Right lung (tissue), 5 donors: ENCODE results near the gene ATP6V1B1. TPM values are rescaled to one million over a fixed set of nuclear protein-coding genes. Genes with fewer than 3 reads are reported as not detected.

Experiments
- DNase-seq, 2 donors: peaks; one replicate each; pipeline ENCODE4 v3.0.0-alpha.2; 2013
- polyA plus RNA-seq, 5 donors: library from polyadenylated mRNA; unstranded; fragments of 120-200 nt; gene quantifications; one replicate each; pipeline versions ENCODE4 v1.2.1 to v1.2.3, GENCODE V29; 2013; ENCODE audit warnings: inconsistent platforms in 1 of 5, low replicate concordance in 1 of 5; ENCODE audit not compliant: insufficient read length in 5 of 5, insufficient read depth in 1 of 5

ATP6V1B1 gene
- polyA plus RNA-seq, 5 donors: 3.0 to 5.8 (median 3.6) TPM

DNA sequence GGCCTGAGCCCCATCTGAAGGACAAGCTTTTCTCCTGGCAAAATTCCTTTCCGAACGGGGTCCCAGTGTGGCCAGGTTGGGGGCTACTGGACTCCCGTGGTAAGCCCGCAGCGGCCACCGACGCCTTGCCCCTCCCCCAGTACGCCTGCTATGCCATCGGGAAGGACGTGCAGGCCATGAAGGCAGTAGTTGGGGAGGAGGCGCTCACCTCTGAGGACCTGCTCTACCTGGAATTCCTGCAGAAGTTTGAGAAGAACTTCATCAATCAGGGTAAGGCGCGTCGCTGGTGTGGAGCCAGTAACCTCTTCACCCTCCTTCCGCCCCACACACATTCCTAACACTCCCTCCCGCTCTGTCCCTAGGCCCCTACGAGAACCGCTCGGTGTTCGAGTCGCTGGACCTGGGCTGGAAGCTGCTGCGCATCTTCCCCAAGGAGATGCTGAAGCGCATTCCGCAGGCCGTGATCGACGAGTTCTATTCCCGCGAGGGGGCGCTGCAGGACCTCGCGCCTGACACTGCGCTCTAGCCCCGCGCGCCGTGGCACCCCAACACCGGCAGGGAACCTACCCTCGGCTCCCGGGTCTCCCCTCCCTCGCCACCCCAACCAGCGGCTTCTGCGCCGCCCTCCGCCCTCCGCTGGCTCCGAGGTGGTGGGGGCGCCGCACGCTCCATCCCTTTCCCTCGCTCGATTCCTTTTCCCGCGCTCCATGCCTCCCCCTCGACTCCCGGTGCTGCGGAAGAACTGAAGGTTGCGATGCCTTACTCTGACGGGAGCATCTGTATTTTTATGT lies 29.1 kb downstream of the ATP6V1B1 start:
- DNase-seq: peak in 1 of 2 donors; percentile 48

DNA sequence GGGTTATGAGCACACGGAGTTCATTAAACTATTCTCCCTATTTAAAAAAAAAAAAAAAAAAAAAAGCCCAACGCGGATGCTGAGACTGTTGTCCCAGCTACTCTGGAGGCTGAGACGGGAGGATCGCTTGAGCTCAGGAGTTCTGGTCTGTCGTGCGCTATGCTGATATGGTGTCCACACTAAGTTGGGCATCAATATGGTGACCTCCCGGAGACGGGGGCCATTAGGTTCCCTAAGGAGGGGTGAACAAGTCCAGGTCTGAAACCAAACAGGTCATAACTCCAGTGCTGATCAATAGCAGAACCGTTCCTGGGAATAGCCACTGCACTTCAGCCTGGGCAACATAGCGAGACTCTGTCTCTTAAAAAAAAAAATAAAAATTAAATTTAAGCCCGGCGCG lies 29.8 kb downstream of the ATP6V1B1 start:
- no peak for DNase-seq

DNA sequence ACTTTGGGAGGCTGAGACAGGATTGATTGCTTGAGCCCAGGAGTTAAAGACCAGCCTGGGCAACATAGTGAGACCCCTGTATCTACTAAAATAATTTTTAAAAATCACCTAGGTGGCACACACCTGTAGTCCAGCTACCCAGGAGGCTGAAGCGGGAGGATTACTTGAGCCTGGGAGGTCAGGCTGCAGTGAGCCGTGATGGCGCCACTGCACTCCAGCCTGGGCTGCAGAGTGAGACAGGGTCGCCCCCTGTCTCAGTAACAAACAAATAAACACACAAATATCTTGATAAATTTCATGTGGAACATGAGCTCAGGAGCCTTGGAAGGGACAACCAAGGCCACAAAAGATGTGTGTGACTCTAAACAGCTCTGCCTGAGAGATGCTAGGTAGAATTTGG lies 31.0 kb downstream of the ATP6V1B1 start:
- DNase-seq: no peak

DNA sequence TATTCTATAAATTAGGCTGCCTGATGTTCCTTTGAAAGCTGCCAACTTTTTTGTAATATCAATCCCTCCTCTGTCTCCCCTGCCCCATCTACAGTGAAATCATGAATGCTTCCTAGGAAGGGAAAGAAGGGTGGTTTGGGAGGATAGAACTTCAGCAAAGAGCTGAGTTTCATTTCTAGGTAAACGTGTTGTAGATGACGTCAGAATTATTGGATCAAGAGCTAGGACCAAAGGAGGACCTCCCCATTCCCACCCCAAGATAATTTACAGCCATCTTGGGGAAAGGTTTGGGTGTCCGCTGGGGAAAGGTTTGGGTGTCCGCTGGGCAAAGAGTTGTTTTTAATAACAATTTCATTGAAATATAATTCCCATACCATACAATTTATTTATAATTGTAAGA lies 31.5 kb downstream of the ATP6V1B1 start:
- DNase-seq: no peak

GRCh38 chr2:70974592-70974991 lies 38.9 kb downstream of the ATP6V1B1 start:
- no peak for DNase-seq

- DNase-seq: no peak
Measured at GRCh38 chr2:70975237-70975636, 39.5 kb downstream of the ATP6V1B1 start.

- DNase-seq: peak; percentile 47 to 64
Measured at GRCh38 chr2:70977605-70978205, 42.0 kb downstream of the ATP6V1B1 start.

- DNase-seq: peak; percentile 55 to 64
Measured at GRCh38 chr2:70978341-70979179, 42.9 kb downstream of the ATP6V1B1 start, which contains the start of gene ANKRD53. ANKRD53 (plus strand) TSS chr2:70978630; CDS start chr2:70978646, 16 bp downstream.

GRCh38 chr2:70979180-70979488 lies 43.4 kb downstream of the ATP6V1B1 start:
- no peak for DNase-seq

DNA sequence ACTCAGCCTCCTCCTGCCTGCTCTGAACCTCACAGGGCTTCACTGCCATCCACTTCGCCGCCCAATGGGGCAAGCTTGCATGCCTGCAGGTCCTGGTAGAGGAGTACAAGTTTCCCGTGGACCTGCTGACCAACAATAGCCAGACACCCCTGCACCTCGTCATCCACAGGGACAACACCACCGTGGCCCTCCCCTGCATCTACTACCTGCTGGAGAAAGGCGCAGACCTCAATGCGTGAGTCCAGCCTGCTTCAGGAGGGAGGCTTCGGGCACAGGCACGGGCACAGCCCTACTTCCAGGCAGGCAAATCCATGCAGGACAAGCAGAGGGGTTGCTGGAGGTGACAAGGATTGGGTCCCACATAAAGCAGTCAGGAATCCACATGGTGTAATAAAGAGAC lies 43.9 kb downstream of the ATP6V1B1 start:
- DNase-seq: no peak

GRCh38 chr2:70981421-70981820 lies 45.7 kb downstream of the ATP6V1B1 start:
- no peak for DNase-seq

- no peak for DNase-seq
Measured at GRCh38 chr2:70981866-70982810, 46.4 kb downstream of the ATP6V1B1 start.

- DNase-seq: no peak
Measured at GRCh38 chr2:70982971-70983370, 47.3 kb downstream of the ATP6V1B1 start.

- no peak for DNase-seq
Measured at GRCh38 chr2:70983506-70984227, 48.0 kb downstream of the ATP6V1B1 start.

DNA sequence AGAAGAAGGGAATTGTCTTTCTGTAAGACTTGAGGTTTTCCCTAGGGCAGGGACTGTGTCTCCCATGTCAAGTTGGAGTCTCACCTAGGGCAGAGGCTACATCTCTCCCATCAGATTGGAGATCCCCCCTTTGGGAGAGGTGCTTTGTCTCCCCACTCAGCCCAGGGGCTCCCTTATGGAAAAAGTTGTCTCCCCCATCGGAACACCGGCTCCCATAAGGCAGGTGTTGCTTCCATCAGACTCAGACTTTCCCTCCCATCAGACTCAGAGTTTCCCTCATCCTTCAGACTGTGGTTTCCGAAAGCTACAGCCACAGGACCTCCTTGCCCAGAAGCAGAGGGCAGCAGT lies 48.5 kb downstream of the ATP6V1B1 start:
- DNase-seq: no peak

- DNase-seq: no peak
Measured at GRCh38 chr2:70984576-70985282, 49.0 kb downstream of the ATP6V1B1 start.

DNA sequence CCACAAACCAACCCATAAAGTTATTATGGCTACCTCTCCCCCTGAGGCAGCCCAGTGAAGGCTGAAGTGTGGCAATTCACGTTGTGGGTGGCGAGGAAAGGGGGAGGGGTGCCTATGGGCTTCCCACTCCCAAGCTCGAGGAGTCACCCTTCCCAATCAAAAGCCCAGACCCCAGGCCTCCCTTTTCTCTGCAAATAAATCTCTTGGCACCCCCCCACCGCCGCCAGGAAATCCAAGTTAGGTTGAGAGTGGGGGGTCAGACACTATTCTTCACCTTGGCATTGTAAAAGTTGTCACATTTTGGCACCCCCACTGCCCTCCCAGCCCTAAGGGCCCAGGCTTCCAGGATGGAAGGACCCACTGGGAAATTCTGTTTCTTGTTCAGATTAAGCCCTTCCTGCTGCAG lies 49.6 kb downstream of the ATP6V1B1 start:
- no peak for DNase-seq

DNA sequence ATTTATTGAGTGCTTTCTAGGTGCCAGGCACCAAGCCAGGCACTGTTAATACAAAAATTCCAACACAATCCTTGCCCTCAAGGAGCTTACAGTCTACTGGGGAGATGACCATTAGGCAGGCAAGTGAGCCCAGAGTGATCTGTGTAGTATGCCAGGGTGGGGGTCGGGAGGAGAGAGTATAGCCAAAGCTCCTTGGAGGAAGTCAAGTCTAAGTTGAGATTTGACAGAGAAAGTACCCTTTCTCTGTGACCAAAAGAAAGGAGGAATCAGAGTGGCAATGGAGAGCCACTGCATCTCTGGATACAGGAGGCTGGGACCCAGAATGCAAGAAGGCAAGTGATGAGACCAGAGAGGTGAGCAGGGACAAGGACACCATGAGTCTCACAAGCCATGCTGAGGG lies 50.3 kb downstream of the ATP6V1B1 start:
- DNase-seq: no peak

DNA sequence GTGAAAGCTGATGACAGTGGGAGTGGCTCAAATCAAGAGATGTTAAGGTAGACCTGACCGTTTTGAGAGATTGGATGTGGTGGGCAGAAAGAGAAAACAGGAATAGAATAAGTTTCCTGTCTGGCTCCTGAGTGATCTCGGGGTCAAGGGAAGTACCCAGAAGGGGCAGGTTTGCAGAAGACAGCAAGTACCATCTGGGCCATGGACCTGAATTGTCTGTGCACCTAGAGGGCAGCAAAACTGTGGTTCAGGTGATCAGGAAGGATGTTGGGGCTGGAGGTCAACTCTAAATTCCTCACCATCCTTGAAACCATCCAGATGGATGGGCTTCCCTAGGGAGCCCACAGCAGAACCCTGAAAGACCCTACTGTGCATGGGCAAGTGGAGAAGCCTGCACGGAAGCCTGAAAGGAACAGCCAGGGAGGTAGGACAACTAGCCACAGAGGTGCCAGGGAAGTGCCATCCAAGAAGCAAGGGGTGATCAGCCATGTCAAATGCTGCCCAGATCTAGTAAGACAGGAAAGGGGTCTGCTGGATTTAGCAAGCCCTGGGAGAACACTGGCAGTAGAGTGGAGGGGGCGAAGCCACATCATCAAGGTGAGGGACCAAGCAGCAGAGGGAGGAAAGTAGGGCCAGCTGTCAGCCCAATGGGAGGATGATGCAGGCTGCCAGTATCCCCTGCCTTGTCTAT lies 50.9 kb downstream of the ATP6V1B1 start:
- no peak for DNase-seq

DNA sequence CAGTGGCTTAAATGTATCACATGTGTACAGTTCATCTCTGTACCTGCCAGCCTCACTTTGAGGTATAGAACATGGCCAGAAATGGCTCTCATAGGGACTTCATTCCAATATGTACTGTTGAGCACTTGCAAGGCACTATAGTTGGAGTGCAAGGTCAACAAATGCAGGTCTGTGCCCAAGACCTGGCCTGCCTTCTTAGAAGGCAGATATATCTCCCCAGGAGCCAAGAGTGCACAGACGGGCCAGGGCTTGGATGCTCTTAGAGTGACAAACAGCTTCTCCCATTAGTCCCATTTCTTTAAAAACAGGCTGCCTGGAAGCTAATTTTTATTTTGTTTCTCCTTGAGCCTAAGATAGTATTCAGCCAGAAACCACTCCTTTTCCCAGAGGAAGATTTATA lies 51.7 kb downstream of the ATP6V1B1 start:
- no peak for DNase-seq
